LNCAP (cell line): ENCODE measurements around the gene LACTB.

ENCODE experiments used
- TF ChIP-seq, protein P1 (sequence below): fragments of 450-650 bp; IDR thresholded peaks from 2 replicates; pipeline ENCODE4 v1.5.1; 2017; ENCODE audit warnings: mild to moderate bottlenecking

LACTB gene

GRCh38 chr15:63136742-63137141, 15.1 kb downstream of the LACTB start:
- TF ChIP-seq, protein P1, sequence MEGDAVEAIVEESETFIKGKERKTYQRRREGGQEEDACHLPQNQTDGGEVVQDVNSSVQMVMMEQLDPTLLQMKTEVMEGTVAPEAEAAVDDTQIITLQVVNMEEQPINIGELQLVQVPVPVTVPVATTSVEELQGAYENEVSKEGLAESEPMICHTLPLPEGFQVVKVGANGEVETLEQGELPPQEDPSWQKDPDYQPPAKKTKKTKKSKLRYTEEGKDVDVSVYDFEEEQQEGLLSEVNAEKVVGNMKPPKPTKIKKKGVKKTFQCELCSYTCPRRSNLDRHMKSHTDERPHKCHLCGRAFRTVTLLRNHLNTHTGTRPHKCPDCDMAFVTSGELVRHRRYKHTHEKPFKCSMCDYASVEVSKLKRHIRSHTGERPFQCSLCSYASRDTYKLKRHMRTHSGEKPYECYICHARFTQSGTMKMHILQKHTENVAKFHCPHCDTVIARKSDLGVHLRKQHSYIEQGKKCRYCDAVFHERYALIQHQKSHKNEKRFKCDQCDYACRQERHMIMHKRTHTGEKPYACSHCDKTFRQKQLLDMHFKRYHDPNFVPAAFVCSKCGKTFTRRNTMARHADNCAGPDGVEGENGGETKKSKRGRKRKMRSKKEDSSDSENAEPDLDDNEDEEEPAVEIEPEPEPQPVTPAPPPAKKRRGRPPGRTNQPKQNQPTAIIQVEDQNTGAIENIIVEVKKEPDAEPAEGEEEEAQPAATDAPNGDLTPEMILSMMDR, result no peak

DNA sequence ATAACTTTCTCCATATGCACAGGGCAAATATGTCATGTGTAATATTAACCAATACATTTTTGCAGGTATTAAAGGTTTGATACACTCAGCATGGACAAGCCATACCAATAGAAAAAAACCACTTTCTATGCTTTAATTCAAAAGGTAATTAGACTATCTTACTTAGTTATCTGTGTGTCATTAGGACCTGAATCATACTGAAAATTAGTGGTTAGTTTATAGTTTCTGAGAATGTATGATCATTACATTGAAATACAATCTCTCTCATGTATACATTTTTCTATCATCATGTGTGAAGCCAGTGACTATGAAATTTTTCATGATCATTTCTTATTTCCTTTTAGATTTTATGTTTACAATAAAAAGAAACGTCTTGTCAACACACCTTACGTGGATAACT, 19.3 kb downstream of the LACTB start:
- TF ChIP-seq, protein P1, result no peak

DNA sequence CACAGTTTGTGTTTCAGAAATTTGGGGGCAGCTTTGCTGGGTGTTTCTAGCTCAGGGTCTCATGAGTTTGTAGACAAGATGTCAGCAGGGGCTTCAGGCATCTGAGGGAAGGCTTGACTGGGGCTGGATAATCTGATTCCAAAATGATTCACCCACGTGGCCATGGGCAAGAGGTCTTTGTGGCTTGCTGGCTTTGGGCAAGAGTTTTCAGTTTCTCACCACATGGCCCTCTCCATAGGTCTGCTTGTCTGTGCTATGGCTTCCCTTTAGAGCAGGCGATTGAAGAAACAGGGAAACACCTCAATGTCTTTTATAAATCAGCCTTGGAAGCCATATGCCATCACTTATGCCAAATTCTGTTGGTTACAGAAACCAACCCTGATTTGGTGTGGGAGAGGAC, 23.8 kb downstream of the LACTB start:
- TF ChIP-seq, protein P1, result no peak

DNA sequence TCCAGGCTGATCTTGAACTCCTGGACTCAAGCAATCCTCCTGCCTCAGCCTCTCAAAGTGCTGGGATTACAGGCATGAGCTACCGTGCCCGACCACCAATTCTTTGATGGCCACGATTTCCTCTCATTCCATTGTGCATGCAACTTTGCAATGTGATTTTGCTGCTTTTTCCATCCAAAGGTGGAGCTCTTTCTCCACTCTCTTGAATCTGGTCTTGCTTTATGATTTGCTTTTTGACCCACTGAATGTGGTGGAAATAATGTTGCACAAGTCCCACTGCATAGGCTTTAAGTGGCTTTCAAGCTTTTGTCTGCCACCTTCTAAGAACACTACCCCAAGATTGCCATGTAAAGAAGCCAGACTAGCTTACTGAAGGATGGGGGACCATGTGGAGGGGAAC, 25.0 kb downstream of the LACTB start:
- TF ChIP-seq, protein P1, result no peak

GRCh38 chr15:63151665-63152064, 30.0 kb downstream of the LACTB start:
- TF ChIP-seq, protein P1, result no peak

- TF ChIP-seq, protein P1, result no peak
These were observed 33.8 kb downstream of the LACTB start for GRCh38 chr15:63155486-63155885.

- TF ChIP-seq, protein P1, result no peak
These were observed 34.5 kb downstream of the LACTB start for GRCh38 chr15:63156086-63156710.

GRCh38 chr15:63156755-63157117, 35.1 kb downstream of the LACTB start:
- TF ChIP-seq, protein P1, result no peak
